ENCODE data around the gene DPYD.

DPYD gene

DNA sequence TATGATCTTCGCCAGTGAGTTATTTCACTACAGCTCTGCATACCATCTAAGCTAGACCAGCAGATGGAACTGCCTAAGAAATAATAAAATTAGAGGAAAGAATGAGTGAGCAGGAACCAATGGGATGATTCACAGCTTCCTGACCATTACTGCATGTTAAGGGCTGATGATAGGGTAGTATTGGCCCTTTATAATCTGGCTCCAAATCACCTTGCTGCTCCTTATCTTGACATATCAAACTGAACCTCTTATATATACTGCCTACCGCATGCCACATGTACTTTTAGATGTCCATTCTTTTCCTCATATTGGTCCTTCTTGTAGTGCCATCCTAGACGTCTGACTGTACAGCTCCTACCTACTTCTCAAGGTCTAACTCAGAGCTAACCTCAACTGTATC, 524.4 kb downstream of the DPYD start:
- in situ Hi-C loops (cut with HindIII; ENCODE audit: low sequenced_read_pairs), result no loop called here
- DNase-seq (ENCODE audit: low read depth, low spot score), result peak; percentile 32
- H3K4me3 ChIP-seq (ENCODE audit: low read depth, low read length), result no peak overlapping the region
- TF ChIP-seq, protein P1, sequence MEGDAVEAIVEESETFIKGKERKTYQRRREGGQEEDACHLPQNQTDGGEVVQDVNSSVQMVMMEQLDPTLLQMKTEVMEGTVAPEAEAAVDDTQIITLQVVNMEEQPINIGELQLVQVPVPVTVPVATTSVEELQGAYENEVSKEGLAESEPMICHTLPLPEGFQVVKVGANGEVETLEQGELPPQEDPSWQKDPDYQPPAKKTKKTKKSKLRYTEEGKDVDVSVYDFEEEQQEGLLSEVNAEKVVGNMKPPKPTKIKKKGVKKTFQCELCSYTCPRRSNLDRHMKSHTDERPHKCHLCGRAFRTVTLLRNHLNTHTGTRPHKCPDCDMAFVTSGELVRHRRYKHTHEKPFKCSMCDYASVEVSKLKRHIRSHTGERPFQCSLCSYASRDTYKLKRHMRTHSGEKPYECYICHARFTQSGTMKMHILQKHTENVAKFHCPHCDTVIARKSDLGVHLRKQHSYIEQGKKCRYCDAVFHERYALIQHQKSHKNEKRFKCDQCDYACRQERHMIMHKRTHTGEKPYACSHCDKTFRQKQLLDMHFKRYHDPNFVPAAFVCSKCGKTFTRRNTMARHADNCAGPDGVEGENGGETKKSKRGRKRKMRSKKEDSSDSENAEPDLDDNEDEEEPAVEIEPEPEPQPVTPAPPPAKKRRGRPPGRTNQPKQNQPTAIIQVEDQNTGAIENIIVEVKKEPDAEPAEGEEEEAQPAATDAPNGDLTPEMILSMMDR (IDR thresholded peaks at IDR 0.05; ENCODE audit: low read depth, low read length), result no peak

DNA sequence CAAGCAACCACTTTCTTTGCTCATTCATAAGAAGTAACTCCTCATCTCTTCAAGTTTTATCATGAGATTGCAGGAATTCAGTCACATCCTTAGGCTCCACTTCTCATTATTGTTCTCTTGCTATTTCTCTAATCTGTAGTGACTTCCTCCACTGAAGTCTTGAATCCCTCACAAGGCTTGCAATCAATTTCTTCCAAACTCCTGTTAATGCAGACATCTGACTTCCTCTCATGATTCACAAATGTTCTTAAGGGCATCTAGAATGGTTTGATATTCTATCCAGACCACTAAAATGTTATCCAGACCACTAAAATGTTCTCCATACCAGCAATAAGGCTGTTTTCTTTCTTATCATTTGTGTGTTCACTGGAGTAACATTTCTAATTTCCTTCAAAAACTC, 528.1 kb downstream of the DPYD start:
- no peak overlapping the region for H3K4me3 ChIP-seq (ENCODE audit: low read depth, low read length)
- peak; percentile 30 for DNase-seq (ENCODE audit: low read depth, low spot score)
- TF ChIP-seq, protein P1 (IDR thresholded peaks at IDR 0.05; ENCODE audit: low read depth, low read length), result no peak
- in situ Hi-C loops (cut with HindIII; ENCODE audit: low sequenced_read_pairs), result no loop called here

DNA sequence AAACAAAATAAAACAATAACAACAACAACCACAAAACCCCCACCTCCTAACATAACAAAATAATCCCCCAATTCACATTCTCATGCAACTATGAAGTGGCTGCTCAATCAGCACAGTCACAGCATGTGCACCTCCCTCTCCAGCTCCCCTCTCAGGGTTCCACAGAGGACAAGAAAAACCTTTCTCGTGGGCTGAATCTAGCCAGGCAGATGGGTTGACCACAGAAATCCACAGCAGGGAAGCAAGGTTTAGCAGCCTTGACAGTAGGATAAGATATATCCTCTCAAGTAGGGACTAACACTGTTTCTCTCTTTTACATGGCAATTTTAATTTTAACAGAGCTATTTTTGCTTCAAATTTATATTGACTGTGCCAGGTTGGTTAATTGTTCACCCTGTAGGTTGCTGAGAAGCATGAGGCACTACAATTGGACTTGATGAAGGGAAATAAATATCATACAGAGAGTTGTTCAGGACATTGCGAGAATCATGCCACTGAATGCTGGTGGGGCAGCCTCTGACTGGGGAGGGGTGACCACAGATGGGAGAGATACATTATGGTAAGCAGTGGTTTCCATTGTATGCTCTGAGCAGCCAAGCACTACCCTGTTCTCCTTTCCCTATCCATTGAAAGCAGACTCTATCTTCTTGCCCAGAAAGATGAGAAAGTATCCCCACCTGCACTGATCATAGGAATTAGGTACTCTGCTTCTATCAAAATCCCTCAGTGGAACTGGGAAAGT, 535.1 kb downstream of the DPYD start:
- TF ChIP-seq, protein P1 (IDR thresholded peaks at IDR 0.05; ENCODE audit: low read depth, low read length), result no peak
- in situ Hi-C loops (cut with HindIII; ENCODE audit: low sequenced_read_pairs), result no loop called here
- no peak overlapping the region for H3K4me3 ChIP-seq (ENCODE audit: low read depth, low read length)
- peak; percentile 57 for DNase-seq (ENCODE audit: low read depth, low spot score)

DNA sequence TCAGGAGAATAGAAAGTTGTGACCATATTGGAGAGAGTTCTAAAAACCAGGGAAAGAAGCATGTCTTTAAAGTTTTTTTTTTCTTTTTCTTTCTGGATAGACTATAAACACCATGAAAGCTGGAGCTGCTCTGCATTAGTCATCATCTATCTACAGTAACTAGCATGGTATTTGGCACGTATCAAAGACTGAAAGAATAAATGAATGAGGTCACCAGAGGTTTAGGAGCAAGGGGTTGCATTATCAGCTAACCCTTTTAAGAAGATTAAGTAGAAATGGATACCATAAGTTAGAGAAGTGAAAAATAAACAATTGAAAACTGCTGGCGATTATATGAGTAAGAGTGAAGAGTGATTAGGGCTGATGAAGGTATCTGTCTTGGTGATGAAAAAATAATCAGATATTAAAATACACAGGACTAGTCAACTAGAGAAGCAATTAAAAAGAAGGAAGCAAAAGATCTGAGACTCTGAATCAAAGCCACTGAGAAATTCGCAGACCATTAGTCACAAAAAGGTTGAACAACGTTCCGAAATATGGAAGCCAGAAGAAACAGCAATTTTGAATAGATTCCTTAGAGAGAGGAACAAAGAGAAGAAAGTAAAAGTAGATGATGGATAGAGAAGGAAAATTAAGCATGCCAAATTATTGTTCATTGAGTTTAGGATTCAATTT, 536.4 kb downstream of the DPYD start:
- DNase-seq (ENCODE audit: low read depth, low spot score), result peak; percentile 94
- TF ChIP-seq, protein P1 (IDR thresholded peaks at IDR 0.05; ENCODE audit: low read depth, low read length), result no peak
- in situ Hi-C loops (cut with HindIII; ENCODE audit: low sequenced_read_pairs), result no loop called here
- no peak overlapping the region for H3K4me3 ChIP-seq (ENCODE audit: low read depth, low read length)

DNA sequence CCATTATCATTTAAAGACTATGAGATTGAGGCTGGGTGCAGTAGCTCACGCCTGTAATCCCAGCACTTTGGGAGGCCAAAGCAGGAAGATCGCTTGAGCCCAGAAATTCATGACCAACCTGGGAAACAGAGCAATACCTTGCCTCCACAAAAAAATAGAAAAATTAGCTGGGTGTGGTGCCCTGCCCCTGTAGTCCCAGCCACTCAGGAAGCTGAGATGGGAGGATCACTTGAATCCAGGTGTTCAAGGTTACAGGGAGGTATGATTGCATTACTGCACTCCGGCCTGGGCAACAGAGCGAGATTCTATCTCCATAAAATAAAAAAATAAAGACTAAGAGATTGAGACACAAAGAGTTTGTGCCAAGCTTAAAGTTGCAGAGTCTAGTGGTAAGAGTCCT, 537.0 kb downstream of the DPYD start:
- no peak overlapping the region for H3K4me3 ChIP-seq (ENCODE audit: low read depth, low read length)
- in situ Hi-C loops (cut with HindIII; ENCODE audit: low sequenced_read_pairs), result no loop called here
- no peak for DNase-seq (ENCODE audit: low read depth, low spot score)
- TF ChIP-seq, protein P1 (IDR thresholded peaks at IDR 0.05; ENCODE audit: low read depth, low read length), result no peak

DNA sequence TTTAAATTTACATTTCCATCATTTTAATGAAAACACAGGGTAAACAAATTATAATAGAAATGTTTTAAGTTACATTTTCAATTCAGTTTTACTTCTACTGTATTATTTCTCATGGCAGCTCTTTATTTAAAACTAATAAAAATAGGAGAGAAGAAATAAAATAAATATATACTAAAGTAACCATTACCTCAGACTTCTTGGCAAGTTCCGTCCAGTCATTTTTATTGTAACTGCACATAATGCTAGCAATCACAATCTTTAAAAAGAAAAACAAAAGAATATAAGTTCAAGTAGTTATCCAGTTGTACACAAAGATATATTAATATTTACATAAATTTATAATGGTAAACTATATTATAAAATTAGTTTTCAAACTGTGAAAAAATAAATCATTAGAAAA, 538.6 kb downstream of the DPYD start:
- DNase-seq (ENCODE audit: low read depth, low spot score), result no peak
- TF ChIP-seq, protein P1 (IDR thresholded peaks at IDR 0.05; ENCODE audit: low read depth, low read length), result no peak
- in situ Hi-C loops (cut with HindIII; ENCODE audit: low sequenced_read_pairs), result no loop called here
- H3K4me3 ChIP-seq (ENCODE audit: low read depth, low read length), result no peak overlapping the region
